HepG2 (cell line): Measurements from ENCODE around the gene DDX54. TPM values are rescaled to one million over a fixed set of nuclear protein-coding genes. Genes with fewer than 3 reads are reported as not detected.

ENCODE experiments used
- ATAC-seq: fragments of 200-7000 bp; cut with Tn5 transposase; 3 replicates; pipeline ENCODE4 v1.9.1; 2020; ENCODE audit warnings: mild to moderate bottlenecking, moderate library complexity
- BruUV-seq: library from RNA; stranded (reverse); fragments of 400-500 nt; replicated peaks from 2 replicates; lab custom pipeline; 2021; lab: Mats Ljungman, UMichigan
- CTCF ChIA-PET: fragments of 300-600 bp; formaldehyde crosslinking; extraction: SDS; loops from one replicate; lab custom pipeline; 2021; ENCODE audit warnings: low total read pairs, inconsistent platforms, low intra/inter-chr PET ratio; lab: Yijun Ruan, JAX
- POLR2A ChIA-PET: fragments of 350-600 bp; sonication (Branson Sonifier 250); formaldehyde crosslinking; loops from one replicate; lab custom pipeline; 2020; ENCODE audit warnings: antibody characterized with exemption, inconsistent platforms; lab: Yijun Ruan, JAX
- DNase-seq: peaks from one replicate; pipeline ENCODE4 v3.0.0-alpha.2; 2015; ENCODE audit warnings: low spot score
- FAIRE-seq: peaks from 3 replicates; lab custom pipeline; 2011; peaks lifted over from hg19 to GRCh38; lab: Jason Lieb, UNC
- H2AFZ ChIP-seq: one replicate; pipeline ENCODE4 v1.6.1; 2011; ENCODE audit warnings: low read length, inconsistent platforms
- H3K27ac ChIP-seq: fragments of 300-600 bp; 3 replicates; pipeline ENCODE4 v1.8.0; 2011; ENCODE audit warnings: mixed run types, mild to moderate bottlenecking, mixed read lengths, low read length, inconsistent platforms; ENCODE audit not compliant: insufficient read depth; ENCODE audit errors: extremely low read length
- H3K27me3 ChIP-seq, 2 experiments: fragments of 200-600 bp in 1 of 2; 2 replicates in 1 of 2; 3 replicates in 1 of 2; pipeline versions ENCODE4 v1.6.0 to v1.8.0; 2011; ENCODE audit warnings: low read length in 2 of 2, mild to moderate bottlenecking in 2 of 2, moderate library complexity in 2 of 2, inconsistent platforms in 1 of 2; ENCODE audit not compliant: insufficient read depth in 2 of 2, control insufficient read depth in 1 of 2
- H3K36me3 ChIP-seq, 2 experiments: fragments of 200-600 bp in 1 of 2; replicated peaks in 1 of 2; 2 replicates in 1 of 2; 3 replicates in 1 of 2; pipeline versions ENCODE4 v1.5.1 to v1.8.0; 2011; ENCODE audit warnings: low read length in 2 of 2, inconsistent platforms in 1 of 2; ENCODE audit not compliant: insufficient read depth in 2 of 2, control insufficient read depth in 1 of 2
- H3K4me1 ChIP-seq: 2 replicates; pipeline ENCODE4 v1.5.1; 2012; ENCODE audit warnings: low read length, inconsistent platforms; ENCODE audit not compliant: insufficient read depth
- H3K4me2 ChIP-seq: 2 replicates; pipeline ENCODE4 v1.6.0; 2011; ENCODE audit warnings: low read depth, low read length, inconsistent platforms
- H3K4me3 ChIP-seq, 3 experiments: fragments of 200-600 bp in 1 of 3; sonication (generic), shearing (Covaris generic) in 1 of 3; replicated peaks in 1 of 3; 2 replicates each; pipeline ENCODE4 v1.5.1; 2011 to 2016; ENCODE audit warnings: low read length in 3 of 3, inconsistent platforms in 2 of 3, low read depth in 2 of 3, mild to moderate bottlenecking in 2 of 3, control low read depth in 1 of 3, mixed read lengths in 1 of 3; ENCODE audit not compliant: insufficient read depth in 1 of 3
- H3K79me2 ChIP-seq: one replicate; pipeline ENCODE4 v1.6.1; 2011; ENCODE audit warnings: low read length, inconsistent platforms; ENCODE audit not compliant: insufficient read depth
- H3K9ac ChIP-seq: 2 replicates; pipeline ENCODE4 v1.6.0; 2011; ENCODE audit warnings: mild to moderate bottlenecking, low read depth, low read length, inconsistent platforms; ENCODE audit not compliant: insufficient read depth
- H3K9me3 ChIP-seq: 2 replicates; pipeline ENCODE4 v1.5.1; 2012; ENCODE audit warnings: mild to moderate bottlenecking, low read length
- H4K20me1 ChIP-seq: 2 replicates; pipeline ENCODE4 v1.6.0; 2011; ENCODE audit warnings: inconsistent platforms, mild to moderate bottlenecking, low read length, moderate library complexity; ENCODE audit not compliant: insufficient read depth
- MZF1 ChIP-seq: sonication (generic); formaldehyde crosslinking; IDR thresholded peaks from 2 replicates; pipeline ENCODE4 v1.8.1; 2023; ENCODE audit warnings: mild to moderate bottlenecking, missing genetic modification reagents, borderline replicate concordance
- ZNF263 ChIP-seq: sonication (generic); formaldehyde crosslinking; IDR thresholded peaks from 2 replicates; pipeline ENCODE4 v1.4.0; 2020; ENCODE audit warnings: missing genetic modification reagents
- WGBS: methylation state at CpG from one replicate; pipeline ENCODE4 v1.1.6; 2017; ENCODE audit warnings: low lambda C conversion rate; 5-methylcytosine and 5-hydroxymethylcytosine counted together
- in situ Hi-C: cut with HindIII; loops from 2 replicates; pipeline ENCODE4 v1.10.0; 2017; ENCODE audit warnings: low pct_unique_long_range_greater_than_20kb; ENCODE audit not compliant: extremely low pct_ligation_motif_present
- intact Hi-C: fragments of 100-400 bp; cut with micrococcal nuclease; formaldehyde crosslinking; loops from one replicate; pipeline ENCODE4 v1.10.0; 2022; ENCODE audit not compliant: unreplicated experiment
- polyA plus RNA-seq, 8 experiments: library from polyadenylated mRNA; depleted of rRNA in 3 of 8; stranded (reverse) in 7 of 8; unstranded in 1 of 8; fragments of >200 nt; fragmentation: Illumina TruSeq in 4 of 8; extraction: Trizol in 4 of 8; gene quantifications; 2 replicates each; pipeline versions ENCODE4 v1.2.1 to v1.2.3, GENCODE V29; 2011 to 2016; ENCODE audit warnings: low read depth in 4 of 8, missing spikeins in 1 of 8, mixed read lengths in 1 of 8; ENCODE audit not compliant: insufficient read depth in 1 of 8
- total RNA-seq, 5 experiments: library from RNA; depleted of rRNA; stranded (reverse); fragments of >200 nt; fragmentation: Illumina TruSeq; extraction: Trizol; gene quantifications; 2 replicates each; pipeline ENCODE4 v1.2.3, GENCODE V29; 2016; ENCODE audit warnings: low read depth in 1 of 5
- TF ChIP-seq, protein P1 (sequence below): IDR thresholded peaks from 2 replicates; pipeline ENCODE4 v1.6.1; 2016; ENCODE audit warnings: low read depth
- TF ChIP-seq, protein P2 (sequence below): sonication (generic); formaldehyde crosslinking; IDR thresholded peaks from 2 replicates; pipeline ENCODE4 v1.8.1; 2023; ENCODE audit warnings: missing genetic modification reagents, inconsistent platforms, borderline replicate concordance

Gene DDX54
- total and polyA plus RNA-seq, 2 of the 13 experiments (the other 11 are each of a cell fraction or from before 2014, with no cell fraction given) = 59.7 to 61.1 TPM

GRCh38 chr12:113200021-113200797 is 14.9 kb upstream of the DDX54 start:
- H2AFZ ChIP-seq = no peak overlapping the region
- DNase-seq = no peak
- in situ Hi-C loops (no loop called here), intact Hi-C loops (loop anchor here (5.0 kb wide), 1 partner anchor 157 kb away; the partner anchor contains the start of gene PLBD2)
- TF ChIP-seq MZF1 (CRISPR knock-in tag) = no peak
- TF ChIP-seq, protein P1, sequence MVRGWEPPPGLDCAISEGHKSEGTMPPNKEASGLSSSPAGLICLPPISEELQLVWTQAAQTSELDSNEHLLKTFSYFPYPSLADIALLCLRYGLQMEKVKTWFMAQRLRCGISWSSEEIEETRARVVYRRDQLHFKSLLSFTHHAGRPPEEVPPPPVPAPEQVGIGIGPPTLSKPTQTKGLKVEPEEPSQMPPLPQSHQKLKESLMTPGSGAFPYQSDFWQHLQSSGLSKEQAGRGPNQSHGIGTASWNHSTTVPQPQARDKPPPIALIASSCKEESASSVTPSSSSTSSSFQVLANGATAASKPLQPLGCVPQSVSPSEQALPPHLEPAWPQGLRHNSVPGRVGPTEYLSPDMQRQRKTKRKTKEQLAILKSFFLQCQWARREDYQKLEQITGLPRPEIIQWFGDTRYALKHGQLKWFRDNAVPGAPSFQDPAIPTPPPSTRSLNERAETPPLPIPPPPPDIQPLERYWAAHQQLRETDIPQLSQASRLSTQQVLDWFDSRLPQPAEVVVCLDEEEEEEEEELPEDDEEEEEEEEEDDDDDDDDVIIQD = no peak
- TF ChIP-seq, protein P2, sequence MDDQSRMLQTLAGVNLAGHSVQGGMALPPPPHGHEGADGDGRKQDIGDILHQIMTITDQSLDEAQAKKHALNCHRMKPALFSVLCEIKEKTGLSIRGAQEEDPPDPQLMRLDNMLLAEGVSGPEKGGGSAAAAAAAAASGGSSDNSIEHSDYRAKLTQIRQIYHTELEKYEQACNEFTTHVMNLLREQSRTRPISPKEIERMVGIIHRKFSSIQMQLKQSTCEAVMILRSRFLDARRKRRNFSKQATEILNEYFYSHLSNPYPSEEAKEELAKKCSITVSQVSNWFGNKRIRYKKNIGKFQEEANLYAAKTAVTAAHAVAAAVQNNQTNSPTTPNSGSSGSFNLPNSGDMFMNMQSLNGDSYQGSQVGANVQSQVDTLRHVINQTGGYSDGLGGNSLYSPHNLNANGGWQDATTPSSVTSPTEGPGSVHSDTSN (CRISPR knock-in tag) = no peak
- no peak for TF ChIP-seq ZNF263 (CRISPR knock-in tag)
- POLR2A ChIA-PET = no interaction called here
- no peaks in the 10 kb centered on the region for H3K27me3 ChIP-seq
- BruUV-seq = no TSS peak
- H3K4me1 ChIP-seq = peaks cover 16% of the 10 kb centered on the region
- H3K9me3 ChIP-seq = no peaks in the 10 kb centered on the region
- no peak overlapping the region for H3K27ac ChIP-seq
- H4K20me1 ChIP-seq = no peaks in the 10 kb centered on the region
- H3K9ac ChIP-seq = no peak overlapping the region
- H3K4me3 ChIP-seq = no peak overlapping the region
- CTCF ChIA-PET = no interaction called here
- 79% methylated on average over 12 of the region's 12 CpGs for WGBS
- H3K4me2 ChIP-seq = no peak overlapping the region
- no peaks in the 10 kb centered on the region for H3K36me3 ChIP-seq
- no peaks in the 10 kb centered on the region for H3K79me2 ChIP-seq
- ATAC-seq = no peak
- FAIRE-seq = no peak
